B cell (primary cell): Measurements from ENCODE around the gene UPB1. TPM values are rescaled to one million over a fixed set of nuclear protein-coding genes. Genes with fewer than 3 reads are reported as not detected.

Experiments
- ATAC-seq: fragments of 200-7000 bp; cut with Tn5 transposase; one replicate; pipeline ENCODE4 v1.10.0; 2021; ENCODE audit warnings: low read depth, mild to moderate bottlenecking, moderate number of reproducible peaks, moderate library complexity
- CTCF ChIA-PET: fragments of 350-600 bp; sonication (Branson Sonifier 250); formaldehyde crosslinking; loops from one replicate; lab custom pipeline; 2021; ENCODE audit warnings: antibody characterized with exemption, inconsistent platforms; lab: Charles Lee
- POLR2A ChIA-PET: fragments of 350-600 bp; sonication (Branson Sonifier 250); formaldehyde crosslinking; loops from one replicate; lab custom pipeline; 2021; ENCODE audit warnings: antibody characterized with exemption; lab: Charles Lee
- DNase-seq: peaks from one replicate; pipeline ENCODE4 v3.0.0; 2013
- H2AFZ ChIP-seq: 2 replicates; pipeline ENCODE4 v1.6.1; 2012; ENCODE audit warnings: mild to moderate bottlenecking, low read depth, low read length; ENCODE audit not compliant: insufficient read depth, poor library complexity, severe bottlenecking
- H3K27ac ChIP-seq, 2 donors: 1 replicate in 1 of 2; 2 replicates in 1 of 2; pipeline ENCODE4 v1.5.1; 2012 to 2013; ENCODE audit warnings: low read length in 2 of 2, mild to moderate bottlenecking in 2 of 2, moderate library complexity in 1 of 2
- H3K27me3 ChIP-seq, 4 experiments: fragments of 200-600 bp in 1 of 4; sonication (generic) in 1 of 4; replicated peaks in 1 of 4; 1 replicate in 2 of 4; 2 replicates in 2 of 4; pipeline versions ENCODE4 v1.6.1 to v1.7.0; 2013 to 2016; ENCODE audit warnings: low read length in 3 of 4, mild to moderate bottlenecking in 2 of 4, mixed read lengths in 1 of 4, moderate library complexity in 1 of 4; ENCODE audit not compliant: insufficient read depth in 4 of 4, control insufficient read depth in 3 of 4; ENCODE audit errors: control extremely low read depth in 1 of 4
- H3K36me3 ChIP-seq, 2 experiments: replicated peaks in 1 of 2; 1 replicate in 1 of 2; 2 replicates in 1 of 2; pipeline versions ENCODE4 v1.6.1 to v1.7.1; 2013; ENCODE audit warnings: low read length in 1 of 2; ENCODE audit not compliant: insufficient read depth in 2 of 2, control insufficient read depth in 1 of 2; ENCODE audit errors: control extremely low read depth in 1 of 2, extremely low read depth in 1 of 2
- H3K4me1 ChIP-seq, 2 donors: fragments of 200-600 bp in 1 of 2; sonication (generic) in 1 of 2; 1 replicate in 1 of 2; 2 replicates in 1 of 2; pipeline versions ENCODE4 v1.5.1 to v1.6.1; 2013 to 2017; ENCODE audit warnings: low read length in 2 of 2; ENCODE audit not compliant: control insufficient read depth in 2 of 2, insufficient read depth in 2 of 2
- H3K4me2 ChIP-seq: replicated peaks from 2 replicates; pipeline ENCODE3; 2012; ENCODE audit warnings: mild to moderate bottlenecking, low read depth, low read length; ENCODE audit not compliant: poor library complexity, severe bottlenecking
- H3K4me3 ChIP-seq, 5 experiments: fragments of 200-600 bp in 1 of 5; sonication (generic) in 1 of 5; 1 replicate in 3 of 5; 2 replicates in 2 of 5; pipeline versions ENCODE4 v1.5.1 to v1.7.0; 2011 to 2016; ENCODE audit warnings: low read length in 4 of 5, mild to moderate bottlenecking in 4 of 5, low read depth in 2 of 5, control low read depth in 1 of 5, moderate library complexity in 1 of 5; ENCODE audit not compliant: insufficient read depth in 1 of 5; ENCODE audit errors: control extremely low read depth in 1 of 5, extremely low read depth in 1 of 5
- H3K79me2 ChIP-seq: fragments of 200-600 bp; sonication (generic); one replicate; pipeline ENCODE4 v1.6.0; 2016; ENCODE audit warnings: low read length; ENCODE audit not compliant: control insufficient read depth, insufficient read depth
- H3K9ac ChIP-seq: fragments of 200-600 bp; sonication (generic); 2 replicates; pipeline ENCODE4 v1.6.1; 2017; ENCODE audit warnings: mild to moderate bottlenecking, low read length, moderate library complexity
- H3K9me3 ChIP-seq, 3 donors: one replicate each; pipeline versions ENCODE4 v1.6.1 to v1.7.1; 2013; ENCODE audit warnings: low read length in 2 of 3; ENCODE audit not compliant: control insufficient read depth in 2 of 3, insufficient read depth in 1 of 3; ENCODE audit errors: control extremely low read depth in 1 of 3
- H4K20me1 ChIP-seq: 2 replicates; pipeline ENCODE4 v1.6.0; 2012; ENCODE audit warnings: mild to moderate bottlenecking, low read length; ENCODE audit not compliant: insufficient read depth, control insufficient read depth, poor library complexity, severe bottlenecking
- H3K27ac Mint-ChIP-seq: one replicate; pipeline ENCODE4 v1.8.0; 2021; ENCODE audit warnings: mixed read lengths
- H3K27me3 Mint-ChIP-seq: one replicate; pipeline ENCODE4 v1.8.0; 2021; ENCODE audit warnings: mixed read lengths
- H3K4me1 Mint-ChIP-seq: one replicate; pipeline ENCODE4 v1.8.0; 2021; ENCODE audit warnings: mixed read lengths
- H3K4me3 Mint-ChIP-seq: one replicate; pipeline ENCODE4 v1.8.0; 2021; ENCODE audit warnings: mixed read lengths
- H3K9me3 Mint-ChIP-seq: one replicate; pipeline ENCODE4 v1.8.0; 2022; ENCODE audit warnings: mixed read lengths; ENCODE audit not compliant: insufficient read depth
- CTCF ChIP-seq: fragments of 200-600 bp; IDR thresholded peaks from one replicate; pipeline ENCODE4 v1.8.0; 2022; ENCODE audit warnings: antibody characterized with exemption, mild to moderate bottlenecking
- EZH2 ChIP-seq: IDR thresholded peaks from 2 replicates; pipeline ENCODE4 v1.6.1; 2012; ENCODE audit warnings: borderline replicate concordance, low read depth, mild to moderate bottlenecking, moderate library complexity, low read length; ENCODE audit not compliant: insufficient read depth, poor library complexity, severe bottlenecking
- WGBS: methylation state at CpG from one replicate; pipeline ENCODE4 v1.1.5; 2013; ENCODE audit warnings: missing lambda C conversion rate; ENCODE audit not compliant: insufficient coverage; 5-methylcytosine and 5-hydroxymethylcytosine counted together
- intact Hi-C: fragments of 100-400 bp; cut with micrococcal nuclease; formaldehyde crosslinking; loops from one replicate; pipeline ENCODE4 v1.10.0; 2022
- polyA plus RNA-seq: library from polyadenylated mRNA; depleted of rRNA; stranded (reverse); fragments of >200 nt; gene quantifications from 2 replicates; pipeline ENCODE4 v1.2.3, GENCODE V29; 2012
- total RNA-seq, 2 donors: library from RNA; stranded (reverse); fragments of 120-200 nt in 1 of 2; gene quantifications; 1 replicate in 1 of 2; 2 replicates in 1 of 2; pipeline versions ENCODE4 v1.2.3 to v1.2.4, GENCODE V29; 2013 to 2022

The UPB1 gene
- total and polyA plus RNA-seq, 2 donors (not counting 1 experiment from before 2014, with no cell fraction given), result 1.2 to 4.0 TPM

- peak overlapping the region; percentile 78 for H3K27ac Mint-ChIP-seq
Observed at GRCh38 chr22:24506802-24507438, 11.8 kb downstream of the UPB1 start.

More at GRCh38 chr22:24506802-24507438, 11.8 kb downstream of the UPB1 start:
- ATAC-seq, result peak; percentile 16
- Histone ChIP-seq H3K79me2 (no peaks in the 10 kb centered on the region), H3K9ac (no peak overlapping the region), H3K4me3 (no peak overlapping the region), H3K9me3 (no peaks in the 10 kb centered on the region), H3K4me1 (peaks cover 41 to 48% of the 10 kb centered on the region in 2 donors), H3K4me2 (peak overlapping the region; percentile 30), H2AFZ (no peak overlapping the region), H4K20me1 (no peaks in the 10 kb centered on the region), H3K36me3 (no peaks in the 10 kb centered on the region), H3K27ac (peak overlapping the region in 1 of 2 donors; percentile 0), H3K27me3 (no peaks in the 10 kb centered on the region)
- Mint-ChIP-seq H3K27me3 (no peaks in the 10 kb centered on the region), H3K4me1 (peaks cover 62% of the 10 kb centered on the region), H3K9me3 (no peaks in the 10 kb centered on the region), H3K4me3 (peak overlapping the region; percentile 37)
- no peak for DNase-seq
- 44% methylated on average over 3 of the region's 6 CpGs for WGBS
- intact Hi-C loops, result no loop called here
- no peak for TF ChIP-seq EZH2
- no peak for TF ChIP-seq CTCF
- ChIA-PET CTCF (interaction anchor here (1.5 to 11.5 kb wide), 8 partner anchors 12 to 83 kb away, joined by 3 to 173 read pairs (median 5); partner anchors contain the start of gene ADORA2A), POLR2A (interaction anchor here (0.5 to 0.6 kb wide), 2 partner anchors 89 to 569 kb away, joined by 4 to 8 read pairs; no protein-coding TSS in a partner anchor)
